ENCODE results near the gene CAPN1. TPM values are rescaled to one million over a fixed set of nuclear protein-coding genes. Genes with fewer than 3 reads are reported as not detected.

Gene CAPN1
- total and polyA plus RNA-seq, 9 of the 15 experiments (the other 6 are each of a cell fraction or from before 2014, with no cell fraction given) = 3.5 to 199 (median 61.6) TPM

DNA sequence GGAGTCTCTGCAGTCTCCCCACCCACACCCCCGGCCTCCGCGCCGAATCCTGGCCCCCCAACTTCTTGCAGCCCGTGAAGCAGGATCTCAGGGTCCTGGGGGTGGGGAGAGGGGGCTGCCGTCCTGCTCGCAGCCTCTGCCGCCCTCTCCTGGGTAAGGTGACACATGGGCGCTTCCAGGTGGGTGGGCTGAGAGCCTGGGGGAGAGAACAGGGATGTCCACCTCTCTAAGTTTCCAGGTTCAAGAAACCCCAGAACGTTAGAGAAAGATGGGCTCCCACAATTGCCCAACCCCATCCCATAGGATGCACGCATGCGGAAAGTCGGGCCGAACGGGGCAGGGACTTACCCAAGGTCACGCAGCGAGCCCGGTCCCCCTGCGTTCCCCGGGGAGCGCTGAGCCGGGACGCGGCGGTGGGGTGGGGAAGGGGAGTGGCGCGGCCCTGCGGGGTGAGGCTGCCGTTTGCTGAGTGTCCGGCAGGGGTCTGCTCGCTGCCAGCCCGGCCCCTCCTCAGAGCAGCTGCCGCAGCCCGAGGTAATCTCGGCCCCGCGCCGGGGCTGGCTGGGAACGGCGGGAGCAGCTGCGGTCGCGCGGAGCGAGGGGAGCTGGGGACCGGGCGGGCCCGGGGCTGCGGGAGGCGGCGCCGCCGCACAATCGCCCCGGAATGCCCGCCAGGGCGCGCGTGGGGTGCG, 705 bp upstream of the CAPN1 start (continued):
- TF ChIP-seq, protein P1, sequence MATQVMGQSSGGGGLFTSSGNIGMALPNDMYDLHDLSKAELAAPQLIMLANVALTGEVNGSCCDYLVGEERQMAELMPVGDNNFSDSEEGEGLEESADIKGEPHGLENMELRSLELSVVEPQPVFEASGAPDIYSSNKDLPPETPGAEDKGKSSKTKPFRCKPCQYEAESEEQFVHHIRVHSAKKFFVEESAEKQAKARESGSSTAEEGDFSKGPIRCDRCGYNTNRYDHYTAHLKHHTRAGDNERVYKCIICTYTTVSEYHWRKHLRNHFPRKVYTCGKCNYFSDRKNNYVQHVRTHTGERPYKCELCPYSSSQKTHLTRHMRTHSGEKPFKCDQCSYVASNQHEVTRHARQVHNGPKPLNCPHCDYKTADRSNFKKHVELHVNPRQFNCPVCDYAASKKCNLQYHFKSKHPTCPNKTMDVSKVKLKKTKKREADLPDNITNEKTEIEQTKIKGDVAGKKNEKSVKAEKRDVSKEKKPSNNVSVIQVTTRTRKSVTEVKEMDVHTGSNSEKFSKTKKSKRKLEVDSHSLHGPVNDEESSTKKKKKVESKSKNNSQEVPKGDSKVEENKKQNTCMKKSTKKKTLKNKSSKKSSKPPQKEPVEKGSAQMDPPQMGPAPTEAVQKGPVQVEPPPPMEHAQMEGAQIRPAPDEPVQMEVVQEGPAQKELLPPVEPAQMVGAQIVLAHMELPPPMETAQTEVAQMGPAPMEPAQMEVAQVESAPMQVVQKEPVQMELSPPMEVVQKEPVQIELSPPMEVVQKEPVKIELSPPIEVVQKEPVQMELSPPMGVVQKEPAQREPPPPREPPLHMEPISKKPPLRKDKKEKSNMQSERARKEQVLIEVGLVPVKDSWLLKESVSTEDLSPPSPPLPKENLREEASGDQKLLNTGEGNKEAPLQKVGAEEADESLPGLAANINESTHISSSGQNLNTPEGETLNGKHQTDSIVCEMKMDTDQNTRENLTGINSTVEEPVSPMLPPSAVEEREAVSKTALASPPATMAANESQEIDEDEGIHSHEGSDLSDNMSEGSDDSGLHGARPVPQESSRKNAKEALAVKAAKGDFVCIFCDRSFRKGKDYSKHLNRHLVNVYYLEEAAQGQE (IDR thresholded peaks at IDR 0.05; ENCODE audit: borderline replicate concordance) = peak; percentile 45; the same call in 1 of the 2 replicates
- TF ChIP-seq, protein P1 (CRISPR knock-in tag; IDR thresholded peaks at IDR 0.05; ENCODE audit: low read depth) = 0 out of 2 replicates have a peak, but pooled peaks have one; percentile 18
- TF ChIP-seq POLR2AphosphoS2 (IDR thresholded peaks at IDR 0.05; ENCODE audit: low read length) (no peak), RBFOX2 (IDR thresholded peaks at IDR 0.05; ENCODE audit: low read depth, low read length) (peak; percentile 72), CREB1 (IDR thresholded peaks at IDR 0.05) (0 out of 2 replicates have a peak, but pooled peaks have one; percentile 12), CREB1 (CRISPR knock-in tag; IDR thresholded peaks at IDR 0.05) (no peak), ZBTB17 (CRISPR knock-in tag; IDR thresholded peaks at IDR 0.05) (no peak), SRF (CRISPR knock-in tag; IDR thresholded peaks at IDR 0.05) (peak in 1 of 2 experiments; percentile 51; a peak in 1 of 4 replicates)
- TF ChIP-seq, protein P2, sequence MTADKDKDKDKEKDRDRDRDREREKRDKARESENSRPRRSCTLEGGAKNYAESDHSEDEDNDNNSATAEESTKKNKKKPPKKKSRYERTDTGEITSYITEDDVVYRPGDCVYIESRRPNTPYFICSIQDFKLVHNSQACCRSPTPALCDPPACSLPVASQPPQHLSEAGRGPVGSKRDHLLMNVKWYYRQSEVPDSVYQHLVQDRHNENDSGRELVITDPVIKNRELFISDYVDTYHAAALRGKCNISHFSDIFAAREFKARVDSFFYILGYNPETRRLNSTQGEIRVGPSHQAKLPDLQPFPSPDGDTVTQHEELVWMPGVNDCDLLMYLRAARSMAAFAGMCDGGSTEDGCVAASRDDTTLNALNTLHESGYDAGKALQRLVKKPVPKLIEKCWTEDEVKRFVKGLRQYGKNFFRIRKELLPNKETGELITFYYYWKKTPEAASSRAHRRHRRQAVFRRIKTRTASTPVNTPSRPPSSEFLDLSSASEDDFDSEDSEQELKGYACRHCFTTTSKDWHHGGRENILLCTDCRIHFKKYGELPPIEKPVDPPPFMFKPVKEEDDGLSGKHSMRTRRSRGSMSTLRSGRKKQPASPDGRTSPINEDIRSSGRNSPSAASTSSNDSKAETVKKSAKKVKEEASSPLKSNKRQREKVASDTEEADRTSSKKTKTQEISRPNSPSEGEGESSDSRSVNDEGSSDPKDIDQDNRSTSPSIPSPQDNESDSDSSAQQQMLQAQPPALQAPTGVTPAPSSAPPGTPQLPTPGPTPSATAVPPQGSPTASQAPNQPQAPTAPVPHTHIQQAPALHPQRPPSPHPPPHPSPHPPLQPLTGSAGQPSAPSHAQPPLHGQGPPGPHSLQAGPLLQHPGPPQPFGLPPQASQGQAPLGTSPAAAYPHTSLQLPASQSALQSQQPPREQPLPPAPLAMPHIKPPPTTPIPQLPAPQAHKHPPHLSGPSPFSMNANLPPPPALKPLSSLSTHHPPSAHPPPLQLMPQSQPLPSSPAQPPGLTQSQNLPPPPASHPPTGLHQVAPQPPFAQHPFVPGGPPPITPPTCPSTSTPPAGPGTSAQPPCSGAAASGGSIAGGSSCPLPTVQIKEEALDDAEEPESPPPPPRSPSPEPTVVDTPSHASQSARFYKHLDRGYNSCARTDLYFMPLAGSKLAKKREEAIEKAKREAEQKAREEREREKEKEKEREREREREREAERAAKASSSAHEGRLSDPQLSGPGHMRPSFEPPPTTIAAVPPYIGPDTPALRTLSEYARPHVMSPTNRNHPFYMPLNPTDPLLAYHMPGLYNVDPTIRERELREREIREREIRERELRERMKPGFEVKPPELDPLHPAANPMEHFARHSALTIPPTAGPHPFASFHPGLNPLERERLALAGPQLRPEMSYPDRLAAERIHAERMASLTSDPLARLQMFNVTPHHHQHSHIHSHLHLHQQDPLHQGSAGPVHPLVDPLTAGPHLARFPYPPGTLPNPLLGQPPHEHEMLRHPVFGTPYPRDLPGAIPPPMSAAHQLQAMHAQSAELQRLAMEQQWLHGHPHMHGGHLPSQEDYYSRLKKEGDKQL (CRISPR knock-in tag; IDR thresholded peaks at IDR 0.05; ENCODE audit: borderline replicate concordance) = no peak
- TF ChIP-seq, protein P3, sequence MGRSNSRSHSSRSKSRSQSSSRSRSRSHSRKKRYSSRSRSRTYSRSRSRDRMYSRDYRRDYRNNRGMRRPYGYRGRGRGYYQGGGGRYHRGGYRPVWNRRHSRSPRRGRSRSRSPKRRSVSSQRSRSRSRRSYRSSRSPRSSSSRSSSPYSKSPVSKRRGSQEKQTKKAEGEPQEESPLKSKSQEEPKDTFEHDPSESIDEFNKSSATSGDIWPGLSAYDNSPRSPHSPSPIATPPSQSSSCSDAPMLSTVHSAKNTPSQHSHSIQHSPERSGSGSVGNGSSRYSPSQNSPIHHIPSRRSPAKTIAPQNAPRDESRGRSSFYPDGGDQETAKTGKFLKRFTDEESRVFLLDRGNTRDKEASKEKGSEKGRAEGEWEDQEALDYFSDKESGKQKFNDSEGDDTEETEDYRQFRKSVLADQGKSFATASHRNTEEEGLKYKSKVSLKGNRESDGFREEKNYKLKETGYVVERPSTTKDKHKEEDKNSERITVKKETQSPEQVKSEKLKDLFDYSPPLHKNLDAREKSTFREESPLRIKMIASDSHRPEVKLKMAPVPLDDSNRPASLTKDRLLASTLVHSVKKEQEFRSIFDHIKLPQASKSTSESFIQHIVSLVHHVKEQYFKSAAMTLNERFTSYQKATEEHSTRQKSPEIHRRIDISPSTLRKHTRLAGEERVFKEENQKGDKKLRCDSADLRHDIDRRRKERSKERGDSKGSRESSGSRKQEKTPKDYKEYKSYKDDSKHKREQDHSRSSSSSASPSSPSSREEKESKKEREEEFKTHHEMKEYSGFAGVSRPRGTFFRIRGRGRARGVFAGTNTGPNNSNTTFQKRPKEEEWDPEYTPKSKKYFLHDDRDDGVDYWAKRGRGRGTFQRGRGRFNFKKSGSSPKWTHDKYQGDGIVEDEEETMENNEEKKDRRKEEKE (IDR thresholded peaks at IDR 0.05; ENCODE audit: borderline replicate concordance in 1 of 2, control insufficient read depth in 1 of 2, low read depth in 2 of 2, low read length in 1 of 2) = no peak

All from K562 (cell line).